ENCODE results near the gene TAGLN.
A peak's percentile ranks its signal among the peaks of the same experiment; 100 is the strongest.
"Not testable (repeated sequence)": the region's sequence is repeated elsewhere in the genome, so short reads cannot be mapped to it uniquely, and the experiment has no call there.

TAGLN gene

DNA sequence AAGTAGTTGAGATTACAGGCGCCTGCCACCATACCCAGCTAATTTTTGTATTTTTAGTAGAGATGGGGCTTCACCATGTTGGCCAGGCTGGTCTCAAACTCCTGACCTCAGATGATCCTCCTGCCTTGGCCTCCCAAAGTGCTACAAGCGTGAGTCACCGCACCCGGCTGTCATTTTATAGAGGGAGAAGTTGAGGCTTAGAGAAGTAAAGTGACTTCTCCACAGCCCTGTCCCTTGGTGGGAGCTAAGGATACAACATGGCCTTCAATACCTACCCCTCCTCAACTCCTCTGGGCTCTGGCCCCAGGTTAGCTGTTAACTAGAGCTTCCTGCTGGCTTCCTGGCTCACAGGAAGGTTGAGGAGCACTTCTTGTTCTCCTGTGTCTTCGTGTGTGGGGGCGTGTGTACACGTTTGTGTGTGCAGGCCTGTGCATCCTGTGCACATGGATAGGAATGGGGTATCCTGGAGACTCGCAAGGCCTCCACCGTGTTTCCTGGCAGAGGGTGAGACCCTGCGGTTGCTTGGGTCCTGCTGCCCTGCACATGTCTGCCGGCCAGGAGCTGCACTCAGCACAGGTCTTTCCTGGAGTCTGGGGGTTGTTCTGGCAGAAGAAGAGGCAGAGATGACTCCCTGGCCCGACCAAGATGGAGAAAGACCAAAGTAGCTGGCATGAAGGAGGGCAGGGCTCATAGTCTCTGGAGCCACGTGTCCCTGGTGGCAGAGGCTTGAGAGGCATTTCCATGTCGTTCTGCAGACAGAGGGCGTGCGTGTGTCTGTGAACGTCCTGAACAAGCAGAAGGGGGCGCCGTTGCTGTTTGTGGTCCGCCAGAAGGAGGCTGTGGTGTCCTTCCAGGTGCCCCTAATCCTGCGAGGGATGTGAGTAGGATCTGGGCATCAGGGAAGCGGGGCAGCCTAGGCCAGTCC is 18.2 kb upstream of the TAGLN start:
- Histone ChIP-seq H3K9ac (ENCODE audit: low read length) (peak overlapping the region; percentile 33; the same call in 1 of the 2 replicates), H3K36me3 (replicated peaks; ENCODE audit: low read depth, low read length) (peaks cover 5% of the 10 kb centered on the region), H3K27ac (ENCODE audit: low read length) (no peak overlapping the region), H3K4me3 (ENCODE audit: low read length) (peak overlapping the region; percentile 52), H3K27me3 (ENCODE audit: low read depth, low read length) (no peaks in the 10 kb centered on the region), H3K9me3 (ENCODE audit: insufficient read depth, low read length) (no peaks in the 10 kb centered on the region), H3K79me2 (ENCODE audit: low read length) (peaks cover 10% of the 10 kb centered on the region; the same call in 1 of the 2 replicates), H4K20me1 (ENCODE audit: insufficient read depth, low read length) (no peaks in the 10 kb centered on the region), H2AFZ (ENCODE audit: low read depth, low read length) (peak overlapping the region; percentile 47; the same call in 1 of the 2 replicates), H3K4me1 (ENCODE audit: low read length) (peaks cover 34% of the 10 kb centered on the region), H3K4me2 (ENCODE audit: low read length) (peak overlapping the region; percentile 67)
- TF ChIP-seq, protein P1, sequence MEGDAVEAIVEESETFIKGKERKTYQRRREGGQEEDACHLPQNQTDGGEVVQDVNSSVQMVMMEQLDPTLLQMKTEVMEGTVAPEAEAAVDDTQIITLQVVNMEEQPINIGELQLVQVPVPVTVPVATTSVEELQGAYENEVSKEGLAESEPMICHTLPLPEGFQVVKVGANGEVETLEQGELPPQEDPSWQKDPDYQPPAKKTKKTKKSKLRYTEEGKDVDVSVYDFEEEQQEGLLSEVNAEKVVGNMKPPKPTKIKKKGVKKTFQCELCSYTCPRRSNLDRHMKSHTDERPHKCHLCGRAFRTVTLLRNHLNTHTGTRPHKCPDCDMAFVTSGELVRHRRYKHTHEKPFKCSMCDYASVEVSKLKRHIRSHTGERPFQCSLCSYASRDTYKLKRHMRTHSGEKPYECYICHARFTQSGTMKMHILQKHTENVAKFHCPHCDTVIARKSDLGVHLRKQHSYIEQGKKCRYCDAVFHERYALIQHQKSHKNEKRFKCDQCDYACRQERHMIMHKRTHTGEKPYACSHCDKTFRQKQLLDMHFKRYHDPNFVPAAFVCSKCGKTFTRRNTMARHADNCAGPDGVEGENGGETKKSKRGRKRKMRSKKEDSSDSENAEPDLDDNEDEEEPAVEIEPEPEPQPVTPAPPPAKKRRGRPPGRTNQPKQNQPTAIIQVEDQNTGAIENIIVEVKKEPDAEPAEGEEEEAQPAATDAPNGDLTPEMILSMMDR (IDR thresholded peaks at IDR 0.05; ENCODE audit: low read depth, low read length), result peak; percentile 83
- no peak for TF ChIP-seq EZH2phosphoT487 (IDR thresholded peaks at IDR 0.05; ENCODE audit: low read depth)

DNA sequence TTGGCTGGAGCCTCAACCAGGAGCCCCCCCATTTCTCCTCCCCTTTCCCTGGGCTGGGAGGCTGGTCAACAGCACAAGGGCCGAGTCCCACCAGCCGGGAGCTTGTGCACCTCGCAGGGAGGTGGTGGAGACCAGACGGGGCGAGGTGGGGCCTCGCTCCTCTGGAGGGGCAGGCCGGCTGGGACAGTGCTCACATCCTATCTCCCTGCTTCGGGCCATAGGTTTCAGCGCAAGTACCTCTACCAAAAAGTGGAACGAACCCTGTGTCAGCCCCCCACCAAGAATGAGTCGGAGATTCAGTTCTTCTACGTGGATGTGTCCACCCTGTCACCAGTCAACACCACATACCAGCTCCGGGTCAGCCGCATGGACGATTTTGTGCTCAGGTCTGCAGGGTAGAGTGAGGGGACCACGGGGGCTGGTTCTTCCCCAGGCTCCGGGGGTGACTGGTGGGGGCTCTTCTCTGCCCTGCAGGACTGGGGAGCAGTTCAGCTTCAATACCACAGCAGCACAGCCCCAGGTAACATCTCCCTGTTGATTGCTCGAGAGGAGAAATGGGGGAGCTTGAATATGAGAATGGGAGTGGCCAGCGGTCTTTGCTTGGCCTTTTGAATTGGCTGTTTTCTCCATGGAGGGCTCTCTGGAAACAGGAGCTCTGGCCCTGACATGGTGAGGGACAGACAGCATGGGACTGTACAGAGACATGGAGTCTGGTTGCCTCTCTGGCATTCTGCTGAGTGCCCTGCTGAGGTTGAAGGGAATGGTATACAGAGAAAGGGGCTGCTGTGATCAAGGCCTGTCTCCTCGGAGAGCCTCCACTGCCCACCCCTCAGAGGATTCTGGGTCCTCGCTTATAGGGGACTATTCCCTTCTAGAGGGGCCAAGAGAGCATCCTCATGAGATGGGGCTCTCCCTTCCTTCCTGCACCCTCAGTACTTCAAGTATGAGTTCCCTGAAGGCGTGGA is 17.3 kb upstream of the TAGLN start:
- H3K27ac ChIP-seq (ENCODE audit: low read length), result no peak overlapping the region

DNA sequence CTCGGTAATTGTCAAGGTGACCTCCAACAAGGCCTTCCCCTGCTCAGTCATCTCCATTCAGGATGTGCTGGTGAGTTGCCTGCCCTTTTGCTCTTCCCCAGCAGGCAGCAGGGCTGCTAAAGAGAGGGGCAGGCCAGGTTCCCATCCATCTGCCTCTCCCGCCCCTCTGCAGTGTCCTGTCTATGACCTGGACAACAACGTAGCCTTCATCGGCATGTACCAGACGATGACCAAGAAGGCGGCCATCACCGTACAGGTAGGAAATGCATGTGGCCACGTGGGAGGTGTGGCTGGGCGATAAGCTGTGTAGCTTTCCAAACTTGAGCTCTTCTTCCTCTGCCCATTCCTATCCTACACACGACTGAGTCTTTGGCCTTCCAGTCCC is 16.6 kb upstream of the TAGLN start:
- H3K9ac ChIP-seq (ENCODE audit: low read length), result no peak overlapping the region
- no peaks in the 10 kb centered on the region for H3K9me3 ChIP-seq (ENCODE audit: insufficient read depth, low read length)
- no peaks in the 10 kb centered on the region for H4K20me1 ChIP-seq (ENCODE audit: insufficient read depth, low read length)
- H3K79me2 ChIP-seq (ENCODE audit: low read length), result peaks cover 10% of the 10 kb centered on the region; the same call in 1 of the 2 replicates
- TF ChIP-seq EZH2phosphoT487 (IDR thresholded peaks at IDR 0.05; ENCODE audit: low read depth), result no peak
- TF ChIP-seq, protein P1 (IDR thresholded peaks at IDR 0.05; ENCODE audit: low read depth, low read length), result no peak
- peaks cover 5% of the 10 kb centered on the region for H3K36me3 ChIP-seq (replicated peaks; ENCODE audit: low read depth, low read length)
- H3K4me1 ChIP-seq (ENCODE audit: low read length), result peaks cover 49% of the 10 kb centered on the region
- no peak overlapping the region for H3K4me2 ChIP-seq (ENCODE audit: low read length)
- no peak overlapping the region for H2AFZ ChIP-seq (ENCODE audit: low read depth, low read length)
- H3K27ac ChIP-seq (ENCODE audit: low read length), result no peak overlapping the region
- H3K4me3 ChIP-seq (ENCODE audit: low read length), result no peak overlapping the region
- no peaks in the 10 kb centered on the region for H3K27me3 ChIP-seq (ENCODE audit: low read depth, low read length)

More for the DNA sequence above, 17.3 kb upstream of the TAGLN start:
- Histone ChIP-seq H3K9me3 (ENCODE audit: insufficient read depth, low read length) (no peaks in the 10 kb centered on the region), H4K20me1 (ENCODE audit: insufficient read depth, low read length) (no peaks in the 10 kb centered on the region), H3K4me2 (ENCODE audit: low read length) (no peak overlapping the region), H3K36me3 (replicated peaks; ENCODE audit: low read depth, low read length) (peaks cover 5% of the 10 kb centered on the region), H3K79me2 (ENCODE audit: low read length) (peaks cover 10% of the 10 kb centered on the region; the same call in 1 of the 2 replicates), H3K9ac (ENCODE audit: low read length) (no peak overlapping the region), H3K4me1 (ENCODE audit: low read length) (peaks cover 43% of the 10 kb centered on the region), H3K4me3 (ENCODE audit: low read length) (no peak overlapping the region), H3K27me3 (ENCODE audit: low read depth, low read length) (no peaks in the 10 kb centered on the region), H2AFZ (ENCODE audit: low read depth, low read length) (no peak overlapping the region)
- no peak for TF ChIP-seq EZH2phosphoT487 (IDR thresholded peaks at IDR 0.05; ENCODE audit: low read depth)

DNA sequence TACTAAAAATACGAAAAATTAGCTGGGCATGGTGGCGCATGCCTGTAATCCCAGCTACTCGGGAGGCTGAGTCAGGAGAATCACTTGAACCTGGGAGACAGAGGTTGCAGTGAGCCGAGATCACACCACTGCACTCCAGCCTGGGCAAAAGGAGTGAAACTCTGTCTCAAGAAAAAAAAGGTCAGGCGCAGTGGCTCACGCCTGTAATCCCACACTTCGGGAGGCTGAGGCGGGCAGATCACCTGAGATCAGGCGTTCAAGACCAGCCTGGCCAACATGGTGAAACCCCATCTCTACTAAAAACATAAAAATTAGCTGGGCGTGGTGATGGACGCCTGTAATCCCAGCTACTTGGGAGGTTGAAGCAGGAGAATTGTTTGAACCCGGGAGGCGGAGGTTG is 16.0 kb upstream of the TAGLN start:
- H3K79me2 ChIP-seq (ENCODE audit: low read length), result peaks cover 10% of the 10 kb centered on the region; the same call in 1 of the 2 replicates
- H3K4me1 ChIP-seq (ENCODE audit: low read length), result peaks cover 50% of the 10 kb centered on the region
- H4K20me1 ChIP-seq (ENCODE audit: insufficient read depth, low read length), result not testable (repeated sequence)

More for the DNA sequence above, 16.0 kb upstream of the TAGLN start:
- H3K9me3 ChIP-seq (ENCODE audit: insufficient read depth, low read length); H3K27ac ChIP-seq (ENCODE audit: low read length); H3K4me3 ChIP-seq (ENCODE audit: low read length); H2AFZ ChIP-seq (ENCODE audit: low read depth, low read length); H3K9ac ChIP-seq (ENCODE audit: low read length); H3K27me3 ChIP-seq (ENCODE audit: low read depth, low read length); H3K4me2 ChIP-seq (ENCODE audit: low read length); H3K36me3 ChIP-seq (replicated peaks; ENCODE audit: low read depth, low read length): not testable (repeated sequence)

Measured in OCI-LY3 (cell line).